ENCODE results near the gene GLI2.

DNA sequence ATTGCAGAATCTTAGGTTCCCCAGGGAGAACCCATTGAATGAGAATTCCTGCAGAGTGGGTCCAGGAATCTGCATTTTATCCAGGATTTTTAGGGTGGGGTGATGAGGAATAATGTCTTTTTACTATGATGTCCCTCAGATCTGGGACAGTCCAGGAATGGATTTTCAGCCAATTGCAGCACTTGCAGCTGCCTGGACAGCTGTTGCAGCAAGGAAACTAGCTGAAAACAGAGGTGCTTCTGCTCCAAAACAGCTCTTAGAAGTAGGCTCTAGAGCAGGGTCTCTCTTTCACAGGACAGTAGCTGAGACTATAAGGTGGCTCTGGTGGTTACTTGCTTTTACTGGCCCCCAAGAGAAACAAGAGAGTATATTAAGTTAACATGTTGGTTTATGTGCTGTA lies 9.1 kb downstream of the GLI2 start:
- TF ChIP-seq, protein P1, sequence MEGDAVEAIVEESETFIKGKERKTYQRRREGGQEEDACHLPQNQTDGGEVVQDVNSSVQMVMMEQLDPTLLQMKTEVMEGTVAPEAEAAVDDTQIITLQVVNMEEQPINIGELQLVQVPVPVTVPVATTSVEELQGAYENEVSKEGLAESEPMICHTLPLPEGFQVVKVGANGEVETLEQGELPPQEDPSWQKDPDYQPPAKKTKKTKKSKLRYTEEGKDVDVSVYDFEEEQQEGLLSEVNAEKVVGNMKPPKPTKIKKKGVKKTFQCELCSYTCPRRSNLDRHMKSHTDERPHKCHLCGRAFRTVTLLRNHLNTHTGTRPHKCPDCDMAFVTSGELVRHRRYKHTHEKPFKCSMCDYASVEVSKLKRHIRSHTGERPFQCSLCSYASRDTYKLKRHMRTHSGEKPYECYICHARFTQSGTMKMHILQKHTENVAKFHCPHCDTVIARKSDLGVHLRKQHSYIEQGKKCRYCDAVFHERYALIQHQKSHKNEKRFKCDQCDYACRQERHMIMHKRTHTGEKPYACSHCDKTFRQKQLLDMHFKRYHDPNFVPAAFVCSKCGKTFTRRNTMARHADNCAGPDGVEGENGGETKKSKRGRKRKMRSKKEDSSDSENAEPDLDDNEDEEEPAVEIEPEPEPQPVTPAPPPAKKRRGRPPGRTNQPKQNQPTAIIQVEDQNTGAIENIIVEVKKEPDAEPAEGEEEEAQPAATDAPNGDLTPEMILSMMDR (IDR thresholded peaks at IDR 0.05) = no peak
- TF ChIP-seq POLR2A (IDR thresholded peaks at IDR 0.05) = no peak
- TF ChIP-seq POLR2AphosphoS5 (IDR thresholded peaks at IDR 0.05; ENCODE audit: insufficient read depth in 1 of 2, low read depth in 1 of 2) = no peak

All from vagina (tissue), 2 donors.